NCI-H526 (cell line): Measurements from ENCODE around the gene NELFB.

Experiments
- DNase-seq, 2 experiments: peaks; one replicate each; lab custom pipeline; 2025; lab: John Stamatoyannopoulos, UW

The NELFB gene

GRCh38 chr9:137254624-137255447, at the start of gene NELFB:
NELFB (plus strand) TSS chr9:137255327.
- DNase-seq: peak; percentile 28 to 85

GRCh38 chr9:137206602-137207001, 48.5 kb upstream of the NELFB start:
- no peak for DNase-seq

- no peak for DNase-seq
Observed at GRCh38 chr9:137211532-137211931, 43.6 kb upstream of the NELFB start.

DNA sequence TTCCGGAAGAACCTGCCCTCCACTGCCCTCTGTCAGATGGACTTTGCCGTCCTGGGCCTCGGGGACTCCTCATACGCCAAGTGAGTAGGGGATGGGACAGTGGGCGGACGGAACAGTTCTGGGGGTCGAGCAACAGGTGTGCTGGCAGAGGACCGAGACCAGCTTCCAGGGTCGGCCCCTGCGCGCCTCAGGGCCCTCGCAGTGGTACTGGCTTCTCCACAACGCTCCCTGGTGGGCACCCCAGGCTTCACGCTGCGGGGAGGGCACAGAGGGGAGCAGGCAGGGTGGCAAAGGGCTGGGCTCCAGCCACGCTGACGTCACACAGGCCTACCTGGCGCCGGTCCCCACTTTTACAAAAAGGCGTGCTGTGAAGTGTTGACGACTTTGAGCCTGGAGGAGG, 42.6 kb upstream of the NELFB start:
- DNase-seq: no peak

GRCh38 chr9:137213160-137214060, 41.7 kb upstream of the NELFB start:
- no peak for DNase-seq

DNA sequence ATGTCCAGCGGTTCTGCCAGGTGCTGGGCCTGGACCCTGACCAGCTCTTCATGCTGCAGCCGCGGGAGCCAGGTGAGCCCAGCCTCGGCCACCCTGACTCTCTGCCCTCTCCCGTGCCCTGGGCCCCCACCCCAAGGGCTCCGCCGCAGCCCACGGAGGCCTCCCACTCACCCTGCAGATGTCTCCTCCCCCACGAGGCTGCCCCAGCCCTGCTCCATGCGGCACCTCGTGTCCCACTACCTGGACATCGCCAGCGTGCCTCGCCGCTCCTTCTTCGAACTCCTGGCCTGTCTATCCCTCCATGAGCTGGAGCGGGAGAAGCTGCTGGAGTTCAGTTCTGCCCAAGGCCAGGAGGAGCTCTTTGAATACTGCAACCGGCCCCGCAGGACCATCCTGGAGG, 40.5 kb upstream of the NELFB start:
- no peak for DNase-seq

- no peak for DNase-seq
Observed at GRCh38 chr9:137215196-137215986, 39.7 kb upstream of the NELFB start.

- DNase-seq: no peak
Observed at GRCh38 chr9:137216188-137216965, 38.8 kb upstream of the NELFB start.

GRCh38 chr9:137217276-137218211, 37.6 kb upstream of the NELFB start:
- DNase-seq: peak in 1 of 2 experiments; percentile 84

DNA sequence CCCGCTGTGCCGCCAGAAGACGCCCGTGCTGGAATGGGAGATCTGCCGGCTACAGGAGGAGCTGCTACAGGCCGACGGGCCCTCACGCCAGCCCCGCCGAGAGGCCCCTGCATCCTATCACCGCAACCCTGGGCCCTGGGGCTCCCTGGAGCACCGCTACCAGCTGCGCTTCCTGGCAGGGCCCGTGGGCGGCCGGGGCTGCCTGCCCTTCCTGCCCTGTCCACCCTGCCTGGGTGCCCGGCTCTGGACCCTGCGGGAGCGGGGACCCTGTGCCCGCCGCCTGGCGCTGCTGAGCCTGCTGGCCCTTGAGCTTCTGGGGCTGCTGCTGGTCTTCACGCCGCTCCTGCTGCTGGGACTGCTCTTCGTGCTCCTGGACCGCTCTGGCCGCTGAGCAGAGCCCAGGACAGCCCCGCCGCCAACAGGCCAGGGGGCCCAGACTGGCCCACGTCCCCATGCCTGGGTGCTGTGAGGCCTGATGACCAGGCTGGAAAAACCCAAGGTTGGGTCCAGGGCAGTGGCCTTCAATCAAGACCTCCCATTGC, 36.8 kb upstream of the NELFB start:
- DNase-seq: no peak

DNA sequence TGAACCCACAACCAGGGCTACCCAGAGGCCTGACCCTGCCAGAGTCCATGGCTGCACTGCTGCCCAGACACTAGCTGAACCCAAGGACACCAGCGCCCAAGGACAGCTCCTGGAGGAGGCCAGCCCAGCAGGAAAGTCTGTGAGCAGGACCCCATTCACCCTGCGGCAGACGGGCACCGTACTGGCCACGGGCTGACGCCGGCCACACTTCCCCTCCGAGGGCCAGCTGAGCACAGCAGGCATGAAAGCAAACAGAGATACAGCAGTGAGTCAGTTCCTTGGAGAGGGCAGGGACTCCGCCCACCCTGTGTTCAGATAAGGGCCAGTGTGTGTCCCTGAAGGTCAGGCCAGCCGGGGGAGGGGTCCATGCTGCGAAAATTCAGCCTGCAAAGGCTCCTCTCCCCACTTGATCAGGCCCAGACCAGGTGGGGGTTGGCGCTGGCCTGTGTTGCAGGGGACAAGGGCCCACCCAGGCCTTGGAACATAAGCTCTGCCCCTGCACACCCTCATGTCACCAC, 36.3 kb upstream of the NELFB start:
- no peak for DNase-seq

GRCh38 chr9:137219757-137220316, 35.3 kb upstream of the NELFB start:
- no peak for DNase-seq

DNA sequence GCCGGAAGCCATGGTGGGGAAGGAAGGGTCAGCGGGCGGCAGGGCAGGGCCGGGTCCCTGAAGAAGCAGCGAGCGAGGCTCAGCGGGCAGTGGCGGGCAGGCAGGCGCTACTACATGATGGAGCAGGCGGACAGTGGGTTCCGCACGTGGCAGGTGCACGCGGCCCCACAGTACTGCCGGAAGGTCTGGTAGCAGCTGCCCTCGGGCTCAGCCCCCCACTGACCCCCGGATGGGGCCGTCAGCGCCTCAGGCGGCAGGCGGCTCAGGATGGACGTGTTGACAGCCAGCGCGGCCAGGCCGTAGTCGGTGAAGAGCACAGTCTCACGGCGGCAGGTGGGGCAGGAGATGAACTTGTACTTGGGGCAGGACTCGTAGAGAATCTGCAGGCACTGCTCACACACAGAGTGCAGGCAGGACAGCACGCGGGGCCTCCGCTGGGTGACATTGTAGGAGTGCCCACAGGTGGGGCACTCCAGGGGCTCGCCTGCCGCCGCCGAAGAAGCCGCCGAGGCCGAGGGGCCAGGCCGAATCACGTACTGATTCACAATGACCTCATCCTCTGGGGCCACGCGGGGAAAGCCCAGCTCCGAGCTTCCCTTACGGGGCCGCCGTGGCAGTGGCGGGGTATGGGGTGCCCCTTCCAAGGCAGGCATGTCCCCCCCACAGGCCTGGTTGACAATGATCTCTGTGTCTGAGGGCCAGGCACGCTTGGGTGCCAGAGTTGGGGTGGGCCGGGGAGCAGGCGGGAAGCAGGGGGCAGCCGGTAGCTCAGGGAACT, 34.6 kb upstream of the NELFB start:
- no peak for DNase-seq

DNA sequence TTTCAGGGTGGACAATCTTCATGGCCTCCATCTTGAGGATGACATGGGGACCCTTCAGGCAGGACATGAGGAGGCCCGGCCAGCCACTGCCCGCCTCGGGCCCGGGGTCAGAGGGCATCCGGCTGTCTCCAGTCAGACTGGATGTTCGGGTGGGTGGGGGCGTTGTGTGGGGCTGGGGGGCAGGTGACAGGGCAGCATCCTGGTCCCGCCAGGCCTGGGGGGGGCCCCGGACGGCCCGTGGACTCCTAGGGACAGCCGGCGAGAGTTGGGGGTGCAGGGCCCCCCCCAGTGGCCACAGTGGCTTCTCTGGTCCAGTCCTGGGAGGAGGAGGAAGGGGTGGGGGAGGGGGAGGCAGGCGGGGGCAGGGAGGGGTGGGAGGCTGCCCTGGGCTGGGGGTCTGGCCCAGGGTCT, 34.0 kb upstream of the NELFB start:
- no peak for DNase-seq

DNA sequence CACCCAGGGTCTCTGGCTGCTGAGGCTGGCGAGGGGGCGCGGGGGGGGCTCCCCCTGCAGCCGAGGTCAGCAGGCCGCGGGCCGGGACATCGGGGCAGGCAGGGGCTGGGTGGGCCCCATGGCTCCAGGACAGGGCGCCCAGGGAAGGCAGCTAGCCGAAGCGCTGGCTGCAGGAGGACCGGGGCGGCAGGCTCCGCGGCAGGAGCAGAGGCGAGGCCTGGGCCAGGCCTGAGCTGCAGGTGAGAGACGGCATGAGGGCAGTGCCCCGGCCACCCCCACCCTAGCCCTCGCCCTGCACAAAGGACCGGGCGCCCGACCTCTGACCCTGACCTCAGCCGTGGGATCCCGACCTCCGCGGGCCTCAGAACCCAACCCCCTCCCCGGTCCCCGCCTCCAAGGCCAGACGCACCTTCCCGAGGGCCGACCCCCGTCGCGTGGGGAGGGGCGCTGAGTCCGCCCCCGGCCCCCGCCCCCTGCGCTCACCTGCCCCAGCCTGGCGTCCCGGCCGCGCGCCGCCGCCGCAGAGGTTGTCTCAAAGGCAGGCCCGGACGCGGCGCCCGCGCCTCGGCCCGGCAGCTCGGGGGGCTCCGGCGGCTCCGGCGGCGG, 33.5 kb upstream of the NELFB start:
- peak in 1 of 2 experiments; percentile 61 for DNase-seq

DNA sequence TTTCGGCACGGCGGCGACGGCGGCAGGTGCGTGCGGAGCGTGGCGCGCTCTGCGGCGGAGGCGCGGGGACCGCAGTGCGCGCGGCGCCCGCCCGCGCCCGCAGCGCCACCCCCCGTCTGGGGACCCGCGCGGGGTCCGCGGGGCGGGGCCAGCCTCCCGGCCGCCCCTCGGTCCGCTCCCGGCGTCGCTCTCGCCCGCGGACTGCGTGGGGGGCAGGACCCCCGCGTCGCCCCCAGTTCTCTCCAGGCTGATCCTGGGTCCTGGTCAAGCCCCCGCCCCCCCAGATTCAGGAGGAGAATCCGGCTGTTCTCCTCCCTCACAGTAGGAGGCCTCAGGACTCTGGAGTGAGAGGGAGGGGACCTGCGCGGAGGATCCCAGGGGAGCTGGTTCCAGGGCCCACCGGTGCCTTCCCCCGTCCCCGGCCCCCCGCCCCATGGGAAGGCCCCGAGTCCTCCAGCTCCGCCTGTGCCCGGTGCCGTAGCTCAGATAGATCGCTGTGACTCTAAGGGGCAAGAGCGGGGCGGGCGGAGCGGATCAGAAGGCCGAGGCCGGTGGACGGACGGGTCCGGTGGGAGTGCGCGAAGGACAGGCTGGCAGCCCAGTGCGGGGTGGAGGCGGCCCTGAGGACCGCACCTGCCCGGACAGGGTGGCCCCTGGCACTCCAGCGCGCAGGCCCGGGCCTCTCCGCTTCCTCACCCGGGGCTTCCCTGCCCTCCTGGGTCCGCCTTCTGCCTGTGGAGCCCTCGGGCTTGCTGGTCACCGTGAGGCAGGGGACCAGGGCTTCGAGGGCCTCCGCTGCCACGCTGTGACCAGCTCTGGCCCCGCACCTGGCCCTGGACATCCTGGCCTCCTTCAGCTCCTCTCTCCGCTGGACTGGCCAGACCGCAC, 32.7 kb upstream of the NELFB start, which contains the start of gene RNF208:
RNF208 (minus strand) TSS at position 51 of the 888 bp plus-strand sequence. CDS start 1,028 bp downstream, outside the sequence.
- peak in 1 of 2 experiments; percentile 45 for DNase-seq
